ENCODE measurements around the gene PINLYP. TPM values are rescaled to one million over a fixed set of nuclear protein-coding genes. Genes with fewer than 3 reads are reported as not detected.

PINLYP gene
- total and polyA plus RNA-seq, 11 donors = 0.76 to 4.3 (median 1.2) TPM; not detected in 1

DNA sequence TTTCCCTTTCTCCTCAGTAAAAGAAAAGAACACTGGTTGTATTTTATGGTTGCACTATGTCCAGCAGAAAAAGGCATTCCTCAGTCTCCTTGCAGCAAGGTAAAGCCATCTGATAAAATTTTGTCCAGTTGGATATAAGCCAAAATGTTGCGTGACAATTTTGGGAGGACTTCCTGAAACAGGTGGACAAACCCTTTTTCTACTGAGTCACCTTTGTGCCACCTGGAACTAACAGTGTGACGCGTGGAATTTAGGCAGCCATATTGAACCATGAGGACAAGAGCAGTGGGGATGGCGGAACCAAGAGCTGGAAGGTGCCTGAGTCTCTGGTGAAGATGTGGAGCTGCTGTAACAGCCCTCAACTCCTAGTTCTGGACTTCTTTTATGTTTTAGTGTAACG is 55.9 kb downstream of the PINLYP start:
- TF ChIP-seq POLR2A (IDR thresholded peaks at IDR 0.05) = no peak
- Histone ChIP-seq H3K9me3 (no peaks in the 10 kb centered on the region), H3K36me3 (no peaks in the 10 kb centered on the region), H3K4me3 (no peak overlapping the region), H3K4me1 (no peaks in the 10 kb centered on the region), H3K27ac (no peak overlapping the region), H3K27me3 (no peaks in the 10 kb centered on the region)
- 79 to 89% (median 85%) methylated on average over 5 of the region's 5 CpGs for WGBS, 4 donors
- intact Hi-C loops (cut with DNase I) = no loop called here
- ATAC-seq (no peak), DNase-seq (no peak)

Other genes starting within 250 kb of the PINLYP start
- gene CD177, start 222.1 kb upstream of the PINLYP start, total RNA-seq = 1 to 10 TPM in 2 of 9 donors, under 1 TPM in 5, not detected in 2; 0.21 to 6.4 (median 0.60) TPM
- under 1 TPM in 1 of 2 donors, not detected in 1; 0.14 TPM for gene CD177, start 222.1 kb upstream of the PINLYP start, polyA plus RNA-seq
- gene TEX101, start 160.9 kb upstream of the PINLYP start, total RNA-seq = not detected
- gene TEX101, start 160.9 kb upstream of the PINLYP start, polyA plus RNA-seq = not detected
- under 1 TPM in 5 of 9 donors, not detected in 4; 0.21 to 0.77 (median 0.37) TPM for gene LYPD3, start 110.2 kb upstream of the PINLYP start, total RNA-seq
- gene LYPD3, start 110.2 kb upstream of the PINLYP start, polyA plus RNA-seq = under 1 TPM; 0.08 to 0.46 TPM
- gene PHLDB3, start 71.1 kb upstream of the PINLYP start, total RNA-seq = 10 to 100 TPM in 1 of 9 donors, 1 to 10 TPM in 8; 2.4 to 11.6 (median 6.4) TPM
- gene PHLDB3, start 71.1 kb upstream of the PINLYP start, polyA plus RNA-seq = 1 to 10 TPM; 4.3 to 5.7 TPM
- gene ETHE1, start 48.6 kb upstream of the PINLYP start, total RNA-seq = 10 to 100 TPM in 8 of 9 donors, 1 to 10 TPM in 1; 9.0 to 27.6 (median 14.2) TPM
- 10 to 100 TPM in 1 of 2 donors, 1 to 10 TPM in 1; 6.0 to 21.2 TPM for gene ETHE1, start 48.6 kb upstream of the PINLYP start, polyA plus RNA-seq
- gene ZNF575, start 42.6 kb upstream of the PINLYP start, total RNA-seq = 1 to 10 TPM in 5 of 9 donors, under 1 TPM in 2, not detected in 2; 0.58 to 1.9 (median 1.3) TPM
- under 1 TPM; 0.38 to 0.65 TPM for gene ZNF575, start 42.6 kb upstream of the PINLYP start, polyA plus RNA-seq
- gene XRCC1, start 274 bp upstream of the PINLYP start, total RNA-seq = 10 to 100 TPM; 11.2 to 21.3 (median 16.6) TPM
- 10 to 100 TPM; 11.3 to 19.3 TPM for gene XRCC1, start 274 bp upstream of the PINLYP start, polyA plus RNA-seq
- gene IRGQ, start 20.3 kb downstream of the PINLYP start, total RNA-seq = 10 to 100 TPM; 21.1 to 36.1 (median 24.9) TPM
- 10 to 100 TPM in 1 of 2 donors, 1 to 10 TPM in 1; 7.4 to 11.9 TPM for gene IRGQ, start 20.3 kb downstream of the PINLYP start, polyA plus RNA-seq
- gene ZNF576, start 20.8 kb downstream of the PINLYP start, total RNA-seq = 10 to 100 TPM in 7 of 9 donors, 1 to 10 TPM in 2; 9.0 to 17.6 (median 11.8) TPM
- gene ZNF576, start 20.8 kb downstream of the PINLYP start, polyA plus RNA-seq = 10 to 100 TPM in 1 of 2 donors, 1 to 10 TPM in 1; 8.9 to 22.4 TPM
- under 1 TPM in 7 of 9 donors, not detected in 2; 0.07 to 0.35 (median 0.16) TPM for gene SRRM5, start 36.3 kb downstream of the PINLYP start, total RNA-seq
- under 1 TPM; 0.15 to 0.80 TPM for gene SRRM5, start 36.3 kb downstream of the PINLYP start, polyA plus RNA-seq
- gene ZNF428, start 43.8 kb downstream of the PINLYP start, total RNA-seq = 10 to 100 TPM; 25.1 to 40.4 (median 31.3) TPM
- 10 to 100 TPM; 29.5 to 64.5 TPM for gene ZNF428, start 43.8 kb downstream of the PINLYP start, polyA plus RNA-seq
- gene CADM4, start 64.0 kb downstream of the PINLYP start, total RNA-seq = 10 to 100 TPM in 2 of 9 donors, 1 to 10 TPM in 7; 4.6 to 13.2 (median 7.8) TPM
- 10 to 100 TPM; 10.7 to 12.2 TPM for gene CADM4, start 64.0 kb downstream of the PINLYP start, polyA plus RNA-seq
- 10 to 100 TPM in 2 of 9 donors, 1 to 10 TPM in 7; 2.3 to 44.1 (median 4.7) TPM for gene PLAUR, start 94.4 kb downstream of the PINLYP start, total RNA-seq
- gene PLAUR, start 94.4 kb downstream of the PINLYP start, polyA plus RNA-seq = 10 to 100 TPM in 1 of 2 donors, 1 to 10 TPM in 1; 4.0 to 17.8 TPM
- gene IRGC, start 140.3 kb downstream of the PINLYP start, total RNA-seq = not detected
- gene IRGC, start 140.3 kb downstream of the PINLYP start, polyA plus RNA-seq = not detected
- 10 to 100 TPM in 6 of 9 donors, 1 to 10 TPM in 3; 5.8 to 27.7 (median 14.6) TPM for gene SMG9, start 179.2 kb downstream of the PINLYP start, total RNA-seq
- gene SMG9, start 179.2 kb downstream of the PINLYP start, polyA plus RNA-seq = 10 to 100 TPM; 15.6 to 19.9 TPM
- gene KCNN4, start 205.2 kb downstream of the PINLYP start, total RNA-seq = 1 to 10 TPM in 2 of 9 donors, under 1 TPM in 7; 0.15 to 3.7 (median 0.63) TPM
- gene KCNN4, start 205.2 kb downstream of the PINLYP start, polyA plus RNA-seq = 1 to 10 TPM in 1 of 2 donors, under 1 TPM in 1; 0.46 to 1.1 TPM
- gene LYPD5, start 226.6 kb downstream of the PINLYP start, total RNA-seq = 1 to 10 TPM in 8 of 9 donors, under 1 TPM in 1; 0.37 to 7.9 (median 1.4) TPM
- gene LYPD5, start 226.6 kb downstream of the PINLYP start, polyA plus RNA-seq = 1 to 10 TPM in 1 of 2 donors, under 1 TPM in 1; 0.34 to 1.9 TPM